Measurements from ENCODE around the gene AEBP1. TPM values are rescaled to one million over a fixed set of nuclear protein-coding genes. Genes with fewer than 3 reads are reported as not detected.
A peak's percentile ranks its signal among the peaks of the same experiment; 100 is the strongest.

AEBP1 gene
- total RNA-seq, 1 donor from 2014 or later = 56.3 TPM

DNA sequence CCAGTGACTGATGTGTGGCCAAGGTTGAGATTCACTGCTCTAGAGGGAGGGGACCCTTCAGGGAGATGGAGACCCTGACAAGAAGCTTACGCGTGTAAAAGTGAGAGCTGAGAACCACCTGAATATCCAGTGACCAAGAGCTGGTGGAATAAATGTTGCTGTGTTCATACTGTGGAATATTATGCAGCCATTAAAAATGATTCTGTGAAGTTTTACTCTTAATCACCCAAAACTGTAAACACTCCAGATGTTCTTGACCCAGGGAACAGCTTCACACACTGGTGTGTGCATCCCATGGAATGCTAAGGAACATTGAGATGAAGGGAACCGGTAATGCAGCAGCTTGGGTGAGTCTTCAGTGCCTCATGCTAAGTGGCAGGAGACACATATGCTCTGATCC, 17.5 kb upstream of the AEBP1 start:
- no peak for DNase-seq

GRCh38 chr7:44087911-44088838, 16.0 kb upstream of the AEBP1 start:
- DNase-seq = peak; percentile 21

DNA sequence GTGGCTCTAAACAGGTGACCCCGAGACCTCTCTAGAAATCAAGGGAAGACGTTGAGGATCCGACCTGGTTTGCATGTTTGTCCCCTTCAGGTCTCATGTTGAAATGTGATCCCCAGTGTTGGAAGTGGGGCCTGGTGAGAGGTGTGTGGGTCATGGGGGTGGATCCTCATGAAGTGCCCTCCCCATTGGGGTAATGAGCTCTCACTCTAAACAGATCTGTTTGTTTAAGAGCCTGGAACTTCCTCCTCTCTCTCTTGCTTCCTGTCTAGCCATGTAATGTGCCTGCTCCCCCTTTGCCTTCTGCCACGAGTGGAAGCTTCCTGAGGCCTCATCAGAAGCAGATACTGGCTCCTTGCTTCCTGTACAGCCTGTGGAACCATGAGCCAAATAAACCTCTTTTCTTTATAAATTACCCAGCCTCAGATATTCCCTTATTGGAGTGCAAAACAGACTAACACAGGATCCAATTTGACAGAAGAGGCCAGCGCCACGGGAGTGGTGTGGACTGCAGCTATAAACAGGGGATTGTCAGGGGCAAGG, 11.0 kb upstream of the AEBP1 start:
- no peak for DNase-seq

DNA sequence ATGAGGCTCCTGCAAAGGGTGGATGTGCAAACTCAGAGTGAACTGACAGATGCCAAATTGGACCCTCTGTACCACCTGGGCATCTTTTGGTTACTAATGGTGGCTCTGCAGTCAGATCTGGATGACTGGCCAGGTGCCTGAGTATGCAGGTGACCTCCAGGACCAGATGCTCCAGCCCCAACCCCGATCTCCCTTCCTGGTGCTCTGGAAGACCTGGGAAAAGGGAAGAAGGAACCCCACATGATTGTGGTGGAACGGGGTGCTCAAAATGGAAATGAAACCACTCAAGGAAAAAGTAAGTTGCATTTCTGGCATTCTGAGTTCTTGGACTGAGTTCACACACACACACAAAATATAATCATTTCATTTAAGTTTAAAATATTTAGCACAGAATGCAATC, 9.8 kb upstream of the AEBP1 start:
- DNase-seq = no peak

- DNase-seq = peak; percentile 30
These were observed 9.1 kb upstream of the AEBP1 start for GRCh38 chr7:44094883-44095592.

GRCh38 chr7:44095781-44096180, 8.4 kb upstream of the AEBP1 start:
- no peak for DNase-seq

- no peak for DNase-seq
These were observed 7.7 kb upstream of the AEBP1 start for GRCh38 chr7:44096326-44096881.

DNA sequence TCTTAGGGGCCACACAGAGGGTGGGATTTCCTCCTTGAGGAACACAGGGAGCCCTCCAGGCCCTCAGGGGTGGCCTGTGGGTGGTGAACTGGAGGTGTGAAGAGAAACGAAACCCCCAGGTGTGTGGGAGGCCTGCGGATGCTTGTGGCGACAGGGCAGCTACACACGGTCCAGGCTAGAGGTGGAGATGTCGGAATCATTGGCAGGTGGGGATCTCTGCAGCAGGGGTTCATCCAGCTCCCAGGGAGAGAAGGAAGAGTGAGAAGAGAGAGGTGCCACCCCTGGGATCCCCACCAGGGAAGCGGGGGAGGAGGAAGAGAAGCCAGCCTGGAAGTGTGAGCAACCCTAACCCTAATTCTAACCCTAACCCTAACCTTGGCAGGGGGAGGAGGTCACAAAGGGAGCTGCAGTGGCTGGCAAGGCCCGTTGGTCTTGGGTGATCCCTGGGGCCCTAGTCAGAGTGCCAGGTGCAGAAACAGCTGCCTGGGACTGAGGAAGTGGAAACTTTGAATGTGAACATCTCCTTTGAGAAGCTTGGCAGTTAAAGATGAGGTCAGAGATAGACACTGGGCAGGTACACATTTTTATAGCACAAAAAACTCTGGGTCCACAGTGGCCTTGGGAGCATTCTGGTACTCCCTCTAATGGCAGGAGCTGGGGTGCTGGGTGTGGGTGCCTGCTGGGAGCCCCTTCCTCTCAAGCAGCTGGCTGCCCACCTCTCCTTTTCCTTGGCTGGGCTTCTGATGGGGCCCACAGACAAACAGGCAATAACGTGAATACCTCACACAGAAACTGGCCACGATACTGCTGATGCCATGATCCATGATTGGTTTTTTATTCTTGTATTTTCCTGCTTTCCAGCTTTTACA, 6.8 kb upstream of the AEBP1 start:
- no peak for DNase-seq

DNA sequence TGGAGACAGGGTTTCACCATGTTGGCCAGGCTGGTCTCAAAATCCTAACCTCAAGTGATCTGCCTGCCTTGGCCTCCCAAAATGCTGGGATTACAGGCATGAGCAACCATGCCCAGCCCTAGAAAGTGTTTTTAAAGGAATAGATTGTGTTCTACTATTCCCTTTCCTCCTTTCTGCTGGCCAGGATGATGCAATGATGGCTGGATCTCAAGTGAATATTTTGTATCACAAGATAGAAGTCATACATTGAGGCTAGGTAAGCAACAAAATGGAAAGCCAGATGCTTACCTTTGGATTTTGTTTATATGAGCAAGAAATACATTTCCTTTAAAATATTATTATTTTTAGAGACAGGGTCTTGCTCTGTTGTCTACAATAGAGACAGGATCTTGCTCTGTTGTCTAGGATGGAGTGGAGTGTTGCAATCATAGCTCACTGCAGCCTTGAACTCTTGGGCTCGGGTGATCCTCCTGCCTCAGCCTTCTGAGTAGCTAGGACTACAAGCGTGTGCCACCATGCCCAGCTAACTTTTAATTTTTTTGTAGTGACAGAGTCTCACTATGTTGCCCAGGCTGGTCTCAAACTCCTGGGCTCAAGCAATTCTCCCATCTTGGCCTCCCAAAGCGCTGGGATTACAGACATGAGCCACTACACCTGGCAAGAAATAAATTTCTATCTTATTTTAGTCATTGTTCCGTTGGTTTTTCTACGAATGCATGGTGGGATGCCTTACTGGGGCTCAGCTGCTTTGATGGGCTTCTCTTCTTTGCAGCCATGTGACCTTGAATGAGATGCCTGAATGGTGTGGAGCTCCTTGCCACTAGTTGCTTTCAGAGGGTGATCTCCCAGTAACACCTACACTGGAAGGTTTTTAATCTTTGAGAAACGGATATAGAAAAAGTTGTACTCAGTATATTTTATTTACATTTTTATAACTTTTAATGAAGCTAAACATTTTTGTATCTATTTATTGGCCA, 5.8 kb upstream of the AEBP1 start:
- DNase-seq = no peak

- DNase-seq = peak; percentile 22
These were observed 4.5 kb upstream of the AEBP1 start for GRCh38 chr7:44099669-44100068.

DNA sequence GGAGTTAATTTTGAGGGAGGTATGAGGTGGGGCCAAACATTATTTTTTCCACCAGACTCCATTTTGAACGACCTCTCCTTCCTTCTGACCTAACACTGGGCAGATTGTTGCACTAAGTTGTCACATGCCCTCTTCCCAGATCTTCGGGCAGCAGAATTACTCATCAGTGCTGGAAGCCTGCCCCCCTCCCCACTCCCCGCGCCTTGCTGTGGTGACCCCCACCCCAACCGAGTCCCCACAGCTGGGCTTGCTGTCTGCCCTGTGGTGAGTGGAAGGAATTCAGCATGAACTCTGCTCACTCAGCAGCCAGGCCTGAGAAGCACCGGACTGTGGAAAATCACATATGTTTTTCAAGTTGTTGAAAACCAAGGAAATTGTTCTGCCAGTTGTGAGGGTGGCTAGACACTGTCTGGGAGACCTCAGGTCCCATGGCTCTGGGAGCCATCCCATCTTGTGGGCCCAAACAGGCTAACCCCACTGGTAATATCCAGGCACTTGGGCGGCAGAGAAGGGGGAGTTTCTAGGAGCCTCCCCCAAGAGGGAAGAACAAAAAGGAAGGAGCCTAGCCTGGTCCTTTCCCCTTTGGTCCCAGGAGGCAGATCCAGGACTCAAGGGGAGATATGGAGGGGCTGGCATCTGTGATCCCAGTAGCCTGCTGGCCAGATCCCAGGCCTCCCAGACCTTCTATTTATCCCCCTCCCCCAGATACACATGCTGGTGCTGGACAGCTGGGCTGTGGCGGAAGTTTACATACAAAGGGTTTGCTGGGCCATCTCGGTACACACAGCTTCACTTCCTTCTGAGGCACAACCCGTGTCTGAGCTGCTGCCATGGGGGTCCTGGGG, 3.5 kb upstream of the AEBP1 start:
- DNase-seq = no peak

GRCh38 chr7:44101303-44101965, 2.7 kb upstream of the AEBP1 start:
- DNase-seq = no peak

- peak; percentile 65 for DNase-seq
These were observed 1.9 kb upstream of the AEBP1 start for GRCh38 chr7:44101966-44102845.

DNA sequence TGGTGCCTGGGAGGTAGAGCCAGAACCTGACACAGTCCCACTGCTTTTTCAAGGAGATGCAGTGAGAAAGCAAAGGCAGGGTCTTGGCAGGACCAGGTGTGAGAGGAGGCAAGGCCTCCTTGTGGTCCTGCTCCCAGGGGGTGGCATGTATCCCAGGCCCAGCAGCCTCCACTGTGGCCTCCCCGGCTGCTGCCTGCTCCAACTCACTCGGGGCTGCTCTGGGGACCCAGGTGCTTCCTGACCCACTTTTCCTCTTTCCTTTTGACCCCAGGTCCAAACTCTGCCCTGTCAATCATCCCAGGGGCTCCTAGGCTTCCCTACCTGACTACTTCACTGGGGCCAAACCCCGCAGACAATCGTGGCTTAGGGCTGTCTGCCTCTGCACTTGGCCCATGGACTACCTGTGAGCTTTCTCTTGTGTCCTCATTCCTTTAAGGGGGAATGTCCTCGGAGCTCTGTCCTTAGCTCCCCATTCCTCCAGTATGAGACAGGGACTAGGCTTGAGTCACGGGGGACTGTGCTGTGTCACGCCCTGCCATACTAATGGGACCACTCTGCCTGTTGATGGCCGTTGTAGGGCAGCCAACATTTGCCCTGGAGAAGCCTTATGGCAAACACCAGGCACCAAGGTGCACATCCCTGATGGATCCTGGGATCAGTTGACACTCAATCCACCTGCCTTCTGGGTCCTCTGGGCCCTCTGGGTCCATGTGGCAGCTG, 1.1 kb upstream of the AEBP1 start:
- DNase-seq = no peak

GRCh38 chr7:44103566-44103922, 601 bp upstream of the AEBP1 start:
- DNase-seq = no peak

DNA sequence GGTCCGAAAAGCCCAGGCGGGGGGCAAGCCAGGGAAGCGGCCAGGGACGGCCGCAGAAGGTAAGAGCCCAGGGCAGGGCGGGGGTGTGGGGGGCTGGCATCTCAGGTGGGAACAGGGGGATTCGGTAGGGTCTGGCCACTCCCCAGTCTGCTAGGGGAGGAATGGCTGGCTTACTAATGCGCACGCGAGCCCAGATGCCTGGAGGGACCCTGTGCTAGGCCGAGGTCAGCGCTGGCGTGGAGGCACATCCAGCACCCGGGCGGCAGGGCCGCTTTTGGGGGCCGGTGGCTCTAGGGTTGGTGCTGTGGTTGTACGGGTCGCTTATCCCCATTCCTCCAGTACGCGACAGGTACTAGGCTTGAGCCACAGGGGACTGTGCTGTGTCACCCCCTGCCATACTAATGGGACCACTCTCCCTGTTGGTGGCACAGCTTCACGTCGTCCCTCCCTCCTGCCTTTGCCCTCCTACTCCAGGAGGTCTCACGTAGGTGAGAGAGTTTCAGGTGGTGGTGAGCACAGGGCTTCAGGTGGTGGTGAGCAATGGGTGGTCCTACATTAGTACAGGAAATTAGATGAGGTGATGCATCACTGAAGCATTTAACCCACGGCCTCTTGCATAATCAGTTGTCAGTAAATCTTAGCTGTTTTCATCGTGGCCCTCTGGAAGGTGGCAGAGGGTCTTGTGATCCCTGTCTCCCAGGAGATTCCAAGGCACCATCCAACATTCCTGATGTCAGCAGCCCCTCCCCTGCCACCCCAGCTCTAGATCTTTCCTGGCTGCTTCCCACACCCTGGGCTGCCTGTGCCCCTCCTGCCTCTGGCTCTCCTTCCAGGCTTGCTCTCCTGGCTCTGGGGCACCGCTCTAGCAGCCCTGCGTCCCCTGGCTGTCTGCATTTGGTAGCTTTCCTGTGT, 971 bp downstream of the AEBP1 start:
- DNase-seq = no peak

Measured in skin of body (tissue), 2 donors.